Psoas muscle (tissue), 8 donors: Measurements from ENCODE around the gene SLC38A8. TPM values are rescaled to one million over a fixed set of nuclear protein-coding genes. Genes with fewer than 3 reads are reported as not detected.

Source experiments
- ATAC-seq, 4 donors: fragments of 200-7000 bp; cut with Tn5 transposase; one replicate each; pipeline ENCODE4 v1.9.1; 2020; ENCODE audit warnings: moderate library complexity in 3 of 4, mild to moderate bottlenecking in 2 of 4
- DNase-seq, 2 donors: peaks; one replicate each; pipeline ENCODE4 v3.0.0-alpha.2; 2020
- H3K27ac ChIP-seq: fragments of 200-600 bp; one replicate; pipeline ENCODE4 v1.8.0; 2022
- H3K27me3 ChIP-seq, 3 donors: fragments of 200-600 bp in 1 of 3; one replicate each; pipeline versions ENCODE4 v1.6.1 to v1.8.0; 2013 to 2022; ENCODE audit warnings: low read length in 2 of 3, mild to moderate bottlenecking in 2 of 3, moderate library complexity in 1 of 3; ENCODE audit not compliant: insufficient read depth in 3 of 3
- H3K36me3 ChIP-seq, 2 donors: fragments of 200-600 bp in 1 of 2; one replicate each; pipeline versions ENCODE4 v1.6.1 to v1.8.0; 2013 to 2022; ENCODE audit warnings: low read depth in 1 of 2, mild to moderate bottlenecking in 1 of 2, moderate library complexity in 1 of 2; ENCODE audit not compliant: insufficient read depth in 1 of 2
- H3K4me1 ChIP-seq: fragments of 200-600 bp; one replicate; pipeline ENCODE4 v1.8.0; 2022
- H3K4me3 ChIP-seq: fragments of 200-600 bp; one replicate; pipeline ENCODE4 v1.8.0; 2022; ENCODE audit warnings: mild to moderate bottlenecking
- H3K9me3 ChIP-seq: fragments of 200-600 bp; one replicate; pipeline ENCODE4 v1.8.0; 2022
- WGBS, 3 donors: extraction: QIAGEN DNeasy Blood & Tissue Kit; methylation state at CpG; one replicate each; pipeline versions ENCODE4 v1.1.6 to v1.1.7; 2013; 5-methylcytosine and 5-hydroxymethylcytosine counted together
- intact Hi-C, 2 donors: fragments of 100-400 bp; cut with DNase I; formaldehyde crosslinking; loops; one replicate each; pipeline versions ENCODE4 v1.11.0 to v1.14.2; 2022
- polyA plus RNA-seq, 3 donors: library from polyadenylated mRNA; stranded (reverse); fragments of 200-250 nt; gene quantifications; one replicate each; pipeline ENCODE4 v1.2.3, GENCODE V29; 2013
- total RNA-seq, 4 donors: library from RNA; stranded (reverse); fragmentation: NEBNext Ultra II Directional in 2 of 4; extraction: Animal tissue kit (Norgen Biotek cat#: 25700) in 2 of 4; gene quantifications; one replicate each; pipeline versions ENCODE4 v1.2.1 to v1.2.4, GENCODE V29; 2021 to 2023
- TF ChIP-seq, protein P1 (sequence below): fragments of 200-600 bp; IDR thresholded peaks from one replicate; pipeline ENCODE4 v1.8.0; 2022; ENCODE audit warnings: antibody characterized with exemption
- donor health status: healthy with polysubstance abuse.
- donor health status: DM: no; HTN: no; CAD: no; lungs with moderate emphysema.
- donor health status: Bipolar disorder and iron deficiency.
- donor health status: healthy.
- donor health status: DM: yes; HTN: yes; CAD: no.
- donor health status: DM: no; HTN: no; CAD: no.
- donor health status: DM: no; HTN: no; CAD: no.
- donor health status: DM: yes; HTN: yes; CAD: no.

Gene SLC38A8
- total and polyA plus RNA-seq, 7 donors, result 0.21 to 0.52 TPM; not detected in 5

DNA sequence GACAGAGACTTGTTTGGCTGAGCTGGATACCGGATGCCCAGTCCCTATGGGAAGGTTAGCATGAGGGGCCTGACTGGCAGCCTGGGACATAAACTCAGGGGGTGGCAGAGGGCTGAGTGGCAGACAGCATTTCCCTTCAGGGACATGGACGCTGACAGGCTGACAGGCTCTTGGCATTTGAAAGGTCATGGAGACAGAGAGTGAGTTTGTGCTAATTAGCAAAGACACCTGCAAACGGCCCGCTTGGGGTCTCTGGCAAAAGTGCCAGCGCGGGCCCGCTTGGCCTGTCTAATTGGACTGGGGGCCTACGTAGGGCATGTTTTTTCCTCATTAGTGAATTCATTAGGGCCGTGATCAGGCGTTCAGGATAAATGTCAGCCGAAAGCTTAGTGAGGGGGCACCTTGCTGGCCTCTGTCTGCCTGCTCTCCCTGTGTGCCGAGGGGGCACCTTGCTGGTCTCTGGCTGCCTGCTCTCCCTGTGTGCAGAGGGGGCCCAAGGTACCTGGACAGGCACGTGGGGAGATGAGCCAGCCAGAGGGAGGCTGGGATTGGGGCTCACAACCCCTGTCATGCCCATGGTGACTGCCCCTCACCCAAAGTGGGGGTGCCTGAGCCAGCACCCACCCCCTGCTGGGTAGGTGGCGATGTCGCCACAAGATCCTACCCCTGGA lies 66.9 kb downstream of the SLC38A8 start:
- DNase-seq, result no peak
- TF ChIP-seq, protein P1, sequence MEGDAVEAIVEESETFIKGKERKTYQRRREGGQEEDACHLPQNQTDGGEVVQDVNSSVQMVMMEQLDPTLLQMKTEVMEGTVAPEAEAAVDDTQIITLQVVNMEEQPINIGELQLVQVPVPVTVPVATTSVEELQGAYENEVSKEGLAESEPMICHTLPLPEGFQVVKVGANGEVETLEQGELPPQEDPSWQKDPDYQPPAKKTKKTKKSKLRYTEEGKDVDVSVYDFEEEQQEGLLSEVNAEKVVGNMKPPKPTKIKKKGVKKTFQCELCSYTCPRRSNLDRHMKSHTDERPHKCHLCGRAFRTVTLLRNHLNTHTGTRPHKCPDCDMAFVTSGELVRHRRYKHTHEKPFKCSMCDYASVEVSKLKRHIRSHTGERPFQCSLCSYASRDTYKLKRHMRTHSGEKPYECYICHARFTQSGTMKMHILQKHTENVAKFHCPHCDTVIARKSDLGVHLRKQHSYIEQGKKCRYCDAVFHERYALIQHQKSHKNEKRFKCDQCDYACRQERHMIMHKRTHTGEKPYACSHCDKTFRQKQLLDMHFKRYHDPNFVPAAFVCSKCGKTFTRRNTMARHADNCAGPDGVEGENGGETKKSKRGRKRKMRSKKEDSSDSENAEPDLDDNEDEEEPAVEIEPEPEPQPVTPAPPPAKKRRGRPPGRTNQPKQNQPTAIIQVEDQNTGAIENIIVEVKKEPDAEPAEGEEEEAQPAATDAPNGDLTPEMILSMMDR, result no peak
- H3K9me3 ChIP-seq, result no peaks in the 10 kb centered on the region
- no peak overlapping the region for H3K27ac ChIP-seq
- intact Hi-C loops, result loop anchor here in 1 of 2 donors (5.0 kb wide), 1 partner anchor 72 kb away; no protein-coding TSS in a partner anchor
- ATAC-seq, result no peak
- H3K27me3 ChIP-seq, result no peaks in the 10 kb centered on the region
- H3K4me1 ChIP-seq, result no peaks in the 10 kb centered on the region
- WGBS, 3 donors, result 79 to 84% (median 79%) methylated on average over 15 of the region's 15 CpGs
- no peak overlapping the region for H3K4me3 ChIP-seq
- H3K36me3 ChIP-seq, result no peaks in the 10 kb centered on the region

DNA sequence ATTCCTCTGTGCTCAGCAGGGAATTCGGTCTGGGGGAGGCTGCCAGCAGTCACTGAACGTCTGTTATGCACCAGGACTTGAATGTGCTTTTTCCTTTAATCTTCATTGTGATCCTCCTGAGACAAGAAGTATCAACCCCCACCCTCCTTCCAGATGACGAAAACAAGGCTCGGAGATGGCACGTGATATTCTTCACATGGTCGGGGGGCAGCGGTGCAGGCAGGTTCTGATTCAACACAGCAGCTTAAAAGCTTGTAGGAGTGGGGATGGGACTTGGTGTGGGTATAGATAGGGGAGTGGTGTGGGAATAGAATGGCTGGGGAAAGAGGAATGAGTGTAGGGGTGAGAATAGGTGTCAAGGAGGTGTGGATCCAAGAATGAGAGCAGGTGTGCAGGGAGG lies 68.1 kb downstream of the SLC38A8 start:
- DNase-seq (no peak), ATAC-seq (no peak)
- Histone ChIP-seq H3K27me3 (no peaks in the 10 kb centered on the region), H3K36me3 (no peaks in the 10 kb centered on the region), H3K4me1 (no peaks in the 10 kb centered on the region), H3K27ac (no peak overlapping the region), H3K4me3 (no peak overlapping the region), H3K9me3 (no peaks in the 10 kb centered on the region)
- WGBS, 3 donors, result 45 to 49% (median 45%) methylated on average over 7 of the region's 7 CpGs
- TF ChIP-seq, protein P1, result no peak
- intact Hi-C loops, result no loop called here

DNA sequence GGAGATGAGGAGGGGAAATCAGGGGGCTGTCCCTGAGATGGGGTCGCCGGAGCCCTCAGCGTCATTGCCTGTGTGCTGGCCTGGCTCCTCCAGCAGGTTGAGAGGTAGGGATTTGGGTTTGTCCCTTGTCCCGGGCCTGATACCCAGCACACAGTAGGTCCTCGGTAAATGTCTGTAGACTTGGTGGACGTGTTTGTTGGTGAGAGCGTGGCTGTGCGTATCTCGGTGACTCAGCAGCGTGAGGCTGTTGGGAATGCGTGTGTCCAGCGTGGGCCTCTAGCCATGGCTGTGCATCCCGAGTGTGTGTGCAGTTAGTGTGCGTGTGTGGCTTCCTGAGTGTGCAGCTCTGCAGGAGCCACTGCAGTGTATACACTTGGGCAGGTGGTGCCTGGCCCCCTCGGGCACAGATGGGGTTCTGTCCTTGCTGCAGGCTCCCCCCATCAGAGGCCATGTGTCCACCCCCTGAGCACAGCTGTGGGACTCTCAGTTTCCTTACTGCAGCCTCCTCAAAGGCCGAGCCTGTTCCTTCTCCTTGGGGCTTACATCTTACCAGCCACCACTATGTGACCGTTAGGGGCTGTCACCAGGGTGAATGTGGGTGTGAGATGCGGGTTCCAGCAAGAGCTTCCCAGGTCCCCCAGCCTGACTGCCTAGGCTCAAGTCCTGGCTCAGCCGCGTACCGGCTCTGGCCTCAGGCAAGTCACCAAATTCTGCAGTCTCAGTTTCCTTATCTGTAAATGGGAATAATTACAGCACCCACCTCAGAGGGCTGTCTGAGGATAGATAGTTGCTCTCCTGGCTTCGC lies 68.8 kb downstream of the SLC38A8 start:
- Histone ChIP-seq H3K9me3 (no peaks in the 10 kb centered on the region), H3K36me3 (no peaks in the 10 kb centered on the region), H3K4me1 (no peaks in the 10 kb centered on the region), H3K27ac (no peak overlapping the region), H3K4me3 (no peak overlapping the region), H3K27me3 (no peaks in the 10 kb centered on the region)
- ATAC-seq (no peak), DNase-seq (no peak)
- 77 to 82% (median 77%) methylated on average over 22 of the region's 22 CpGs for WGBS, 3 donors
- intact Hi-C loops, result no loop called here
- TF ChIP-seq, protein P1, result no peak

DNA sequence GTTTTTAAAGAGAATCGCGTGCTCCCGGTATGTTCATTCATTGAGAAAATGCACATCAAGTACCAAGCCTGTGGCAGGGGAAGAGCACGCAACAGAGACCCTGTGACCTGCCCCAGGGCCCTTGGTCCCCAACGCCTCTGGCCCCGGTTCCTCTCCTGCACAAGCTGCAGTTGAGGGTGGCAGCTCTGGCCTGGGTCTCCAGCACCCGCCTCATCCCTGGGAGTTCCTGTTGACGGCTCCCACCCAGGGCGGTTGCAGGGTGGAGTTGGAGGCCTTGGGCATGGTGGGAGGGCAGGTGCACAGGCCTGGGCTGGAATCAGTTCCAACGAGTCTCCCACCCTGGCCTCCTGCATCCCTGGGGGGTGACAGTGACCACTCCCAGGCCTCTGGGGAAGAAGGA lies 69.5 kb downstream of the SLC38A8 start:
- no peaks in the 10 kb centered on the region for H3K27me3 ChIP-seq
- no peaks in the 10 kb centered on the region for H3K36me3 ChIP-seq
- 74 to 83% (median 75%) methylated on average over 10 of the region's 10 CpGs for WGBS, 3 donors
- TF ChIP-seq, protein P1, result no peak
- H3K4me3 ChIP-seq, result no peak overlapping the region
- intact Hi-C loops, result no loop called here
- DNase-seq, result no peak
- H3K27ac ChIP-seq, result no peak overlapping the region
- H3K9me3 ChIP-seq, result no peaks in the 10 kb centered on the region
- no peak for ATAC-seq
- no peaks in the 10 kb centered on the region for H3K4me1 ChIP-seq
